K562 (cell line): ENCODE results near the gene UPF1. TPM values are rescaled to one million over a fixed set of nuclear protein-coding genes. Genes with fewer than 3 reads are reported as not detected.

Experiments used
- ATAC-seq: fragments of 200-7000 bp; cut with Tn5 transposase; 3 replicates; pipeline ENCODE4 v1.9.1; 2020; ENCODE audit warnings: moderate library complexity
- BruUV-seq: library from RNA; stranded (reverse); fragments of 400-500 nt; replicated peaks from 2 replicates; lab custom pipeline; 2021; lab: Mats Ljungman, UMichigan
- CTCF ChIA-PET: fragments of 300-600 bp; formaldehyde crosslinking; extraction: SDS; loops from one replicate; lab custom pipeline; 2021; ENCODE audit warnings: low intra/inter-chr PET ratio; lab: Yijun Ruan, JAX
- POLR2A ChIA-PET: fragments of 300-600, 350-650 bp; sonication (Branson Sonifier 250); formaldehyde crosslinking; extraction: SDS; loops from one replicate; lab custom pipeline; 2021; ENCODE audit warnings: antibody characterized with exemption, inconsistent platforms; lab: Yijun Ruan, JAX
- DNase-seq, 4 experiments: peaks; one replicate each; pipeline versions ENCODE4 v3.0.0 to v3.0.0-alpha.2; 2011 to 2018; ENCODE audit warnings: low spot score in 3 of 4, mixed read lengths in 3 of 4; ENCODE audit errors: extremely low read depth in 1 of 4
- FAIRE-seq: peaks from 2 replicates; lab custom pipeline; 2011; peaks lifted over from hg19 to GRCh38; lab: Jason Lieb, UNC
- H2AFZ ChIP-seq: 2 replicates; pipeline ENCODE4 v1.6.0; 2011; ENCODE audit warnings: low read depth, low read length, control low read depth, inconsistent platforms
- H3K27ac ChIP-seq: fragments of 200-600 bp; 3 replicates; pipeline ENCODE4 v1.8.0; 2011; ENCODE audit warnings: low read depth, mild to moderate bottlenecking, control low read depth, inconsistent platforms, low read length, moderate library complexity, mixed read lengths; ENCODE audit errors: extremely low read depth
- H3K27me3 ChIP-seq, 2 experiments: fragments of 300-600 bp in 1 of 2; 2 replicates in 1 of 2; 3 replicates in 1 of 2; pipeline versions ENCODE4 v1.6.0 to v1.8.0; 2011; ENCODE audit warnings: inconsistent platforms in 2 of 2, low read length in 2 of 2, mild to moderate bottlenecking in 1 of 2, mixed read lengths in 1 of 2, moderate library complexity in 1 of 2; ENCODE audit not compliant: control insufficient read depth in 2 of 2, insufficient read depth in 2 of 2
- H3K36me3 ChIP-seq: fragments of 300-600 bp; 3 replicates; pipeline ENCODE4 v1.8.0; 2011; ENCODE audit warnings: mild to moderate bottlenecking, low read length, inconsistent platforms; ENCODE audit not compliant: control insufficient read depth, insufficient read depth
- H3K4me1 ChIP-seq, 2 experiments: fragments of 200-600 bp in 1 of 2; replicated peaks in 1 of 2; 2 replicates in 1 of 2; 3 replicates in 1 of 2; pipeline versions ENCODE4 v1.5.1 to v1.8.0; 2011; ENCODE audit warnings: inconsistent platforms in 2 of 2, low read length in 2 of 2, mild to moderate bottlenecking in 1 of 2, mixed read lengths in 1 of 2, moderate library complexity in 1 of 2; ENCODE audit not compliant: control insufficient read depth in 2 of 2, insufficient read depth in 2 of 2
- H3K4me2 ChIP-seq: 2 replicates; pipeline ENCODE4 v1.6.1; 2011; ENCODE audit warnings: low read length, control low read depth, inconsistent platforms, mixed read lengths; ENCODE audit not compliant: insufficient read depth
- H3K4me3 ChIP-seq: fragments of 200-600 bp; sonication (generic), shearing (Covaris generic); 2 replicates; pipeline ENCODE4 v1.5.1; 2016; ENCODE audit warnings: control low read depth, inconsistent platforms
- H3K79me2 ChIP-seq: fragments of 200-600 bp; 3 replicates; pipeline ENCODE4 v1.8.0; 2011; ENCODE audit warnings: low read length, inconsistent platforms; ENCODE audit not compliant: control insufficient read depth, insufficient read depth
- H3K9ac ChIP-seq, 2 experiments: 2 replicates each; pipeline versions ENCODE4 v1.6.0 to v1.6.1; 2011; ENCODE audit warnings: low read depth in 2 of 2, low read length in 2 of 2, control low read depth in 1 of 2, inconsistent platforms in 1 of 2, mild to moderate bottlenecking in 1 of 2, mixed read lengths in 1 of 2; ENCODE audit not compliant: insufficient read depth in 1 of 2
- H3K9me1 ChIP-seq: one replicate; pipeline ENCODE4 v1.6.0; 2011; ENCODE audit warnings: inconsistent platforms, mild to moderate bottlenecking, low read length, moderate library complexity; ENCODE audit not compliant: control insufficient read depth, insufficient read depth
- H3K9me3 ChIP-seq: replicated peaks from 2 replicates; pipeline ENCODE4 v1.5.1; 2011; ENCODE audit warnings: low read depth, low read length, inconsistent platforms; ENCODE audit not compliant: control insufficient read depth, insufficient read depth
- H4K20me1 ChIP-seq: replicated peaks from 2 replicates; pipeline ENCODE4 v1.6.1; 2011; ENCODE audit warnings: low read length, inconsistent platforms, mixed read lengths; ENCODE audit not compliant: control insufficient read depth, insufficient read depth
- BRD9 ChIP-seq: fragments of 450-650 bp; IDR thresholded peaks from 2 replicates; pipeline ENCODE4 v1.6.1; 2018; ENCODE audit warnings: low read depth; ENCODE audit not compliant: partially characterized antibody
- E2F5 ChIP-seq: sonication (generic); formaldehyde crosslinking; IDR thresholded peaks from 2 replicates; pipeline ENCODE4 v1.8.0; 2022; ENCODE audit warnings: mild to moderate bottlenecking, missing genetic modification reagents
- FOS ChIP-seq: IDR thresholded peaks from 3 replicates; pipeline ENCODE4 v1.6.1; 2011; ENCODE audit not compliant: insufficient read length; ENCODE audit errors: extremely low read depth
- HDAC2 ChIP-seq: fragments of 450-650 bp; IDR thresholded peaks from 2 replicates; pipeline ENCODE4 v1.6.1; 2016; ENCODE audit warnings: mild to moderate bottlenecking
- HMGN3 ChIP-seq: IDR thresholded peaks from 2 replicates; pipeline ENCODE4 v1.6.1; 2011; ENCODE audit warnings: borderline replicate concordance, low read depth, mild to moderate bottlenecking, mixed read lengths, low read length; ENCODE audit not compliant: insufficient read length; ENCODE audit errors: extremely low read depth
- MAZ ChIP-seq, 2 experiments: fragments of 450-650 bp in 1 of 2; sonication (generic) in 1 of 2; formaldehyde crosslinking; IDR thresholded peaks in 1 of 2; conservative IDR thresholded peaks in 1 of 2; 2 replicates each; pipeline versions ENCODE4 v1.4.0 to v1.5.0; 2020; ENCODE audit warnings: mild to moderate bottlenecking in 1 of 2, missing genetic modification reagents in 1 of 2
- SP1 ChIP-seq: sonication (generic); formaldehyde crosslinking; IDR thresholded peaks from 2 replicates; pipeline ENCODE4 v1.8.1; 2022; ENCODE audit warnings: mild to moderate bottlenecking, missing genetic modification reagents
- SRSF1 ChIP-seq: fragments of 200-400 bp; formaldehyde crosslinking; IDR thresholded peaks from 2 replicates; pipeline ENCODE4 v1.6.1; 2017; ENCODE audit warnings: mild to moderate bottlenecking, low read depth, low read length, moderate library complexity
- ZBTB40 ChIP-seq, 2 experiments: fragments of 450-650 bp in 1 of 2; sonication (generic) in 1 of 2; formaldehyde crosslinking in 1 of 2; IDR thresholded peaks; 2 replicates each; pipeline versions ENCODE4 v1.7.1 to v1.9.0; 2016 to 2022; ENCODE audit warnings: inconsistent platforms in 1 of 2, mild to moderate bottlenecking in 1 of 2, missing genetic modification reagents in 1 of 2
- WGBS: fragments of 100-300 bp; shearing (Covaris generic); methylation state at CpG from one replicate; pipeline ENCODE4 v1.1.6; 2016; ENCODE audit warnings: low coverage, mixed read lengths; ENCODE audit not compliant: insufficient coverage; ENCODE audit errors: missing lambda C conversion rate; 5-methylcytosine and 5-hydroxymethylcytosine counted together
- in situ Hi-C: fragments of 300-500 bp; cut with MboI; formaldehyde crosslinking; loops from 4 replicates; pipeline ENCODE4 v1.15.0; 2018; ENCODE audit warnings: inconsistent platforms, mixed read lengths
- intact Hi-C: fragments of 100-400 bp; cut with micrococcal nuclease; formaldehyde crosslinking; loops from 2 replicates; pipeline ENCODE4 v1.14.2; 2022
- polyA plus RNA-seq, 8 experiments: library from polyadenylated mRNA; depleted of rRNA in 4 of 8; stranded (reverse) in 5 of 8; unstranded in 3 of 8; fragments of >200 nt; fragmentation: Nextera tagmentation in 2 of 8; fragmentation: Illumina TruSeq in 1 of 8; extraction: Ambion mirVana in 2 of 8; extraction: Trizol in 1 of 8; gene quantifications; 2 replicates each; pipeline versions ENCODE4 v1.2.1 to v1.2.3, GENCODE V29; 2011 to 2014; ENCODE audit warnings: inconsistent platforms in 1 of 8, missing spikeins in 1 of 8
- total RNA-seq, 7 experiments: library from RNA; depleted of rRNA in 6 of 7; stranded (reverse); fragments of >200 nt in 6 of 7; fragmentation: Illumina TruSeq in 2 of 7; extraction: Trizol in 2 of 7; gene quantifications; 2 replicates each; pipeline versions ENCODE4 v1.2.1 to v1.2.3, GENCODE V29; 2011 to 2021; ENCODE audit warnings: low replicate concordance in 1 of 7

The UPF1 gene
- total and polyA plus RNA-seq, 9 of the 15 experiments (the other 6 are each of a cell fraction or from before 2014, with no cell fraction given): 0.34 to 103 (median 27.9) TPM

- no peaks in the 10 kb centered on the region for H3K36me3 ChIP-seq
- peaks cover 15% of the 10 kb centered on the region; the same call in 1 of the 2 replicates for H4K20me1 ChIP-seq
- ATAC-seq (peak; percentile 94), FAIRE-seq (peak; percentile 81), DNase-seq (peak; percentile 94 to 100 (median 100))
- in situ Hi-C loops (no loop called here), intact Hi-C loops (no loop called here)
- ChIA-PET CTCF (no interaction called here), POLR2A (interaction anchor here (0.5 to 0.7 kb wide), 2 partner anchors 39 to 94 kb away, joined by 3 read pairs; no protein-coding TSS in a partner anchor)
- H3K9ac ChIP-seq: peak overlapping the region; percentile 32 to 88; a peak in 3 of 4 replicates
- no peaks in the 10 kb centered on the region for H3K9me1 ChIP-seq
- H3K4me3 ChIP-seq: peak overlapping the region; percentile 33
- 3% methylated on average over 37 of the region's 65 CpGs for WGBS
- no peak overlapping the region for H3K27ac ChIP-seq
- H3K27me3 ChIP-seq: peaks cover 15 to 58% of the 10 kb centered on the region in 2 experiments; a peak in 4 of 5 replicates
- no TSS peak for BruUV-seq
- H2AFZ ChIP-seq: peak overlapping the region; percentile 91
- peak overlapping the region; percentile 93 for H3K4me2 ChIP-seq
- H3K79me2 ChIP-seq: no peaks in the 10 kb centered on the region
- H3K9me3 ChIP-seq: no peaks in the 10 kb centered on the region
- H3K4me1 ChIP-seq: peaks cover 8 to 81% of the 10 kb centered on the region in 2 experiments; a peak in 3 of 5 replicates
- TF ChIP-seq E2F5 (peak; percentile 74; the same call in 1 of the 2 replicates), HMGN3 (peak; percentile 53), MAZ (CRISPR knock-in tag; conservative IDR thresholded peaks at IDR 0.05 in 1 of 2, IDR thresholded peaks at IDR 0.05 in 1 of 2) (peak; percentile 20 to 45; a peak in 1 of 4 replicates), HDAC2 (0 out of 2 replicates have a peak, but pooled peaks have one; percentile 18), SP1 (peak; percentile 59), BRD9 (no peak), SRSF1 (no peak), FOS (no peak), ZBTB40 (IDR thresholded peaks at IDR 0.05) (0 out of 2 replicates have a peak, but pooled peaks have one; percentile 19), ZBTB40 (CRISPR knock-in tag; IDR thresholded peaks at IDR 0.05) (no peak)
Measured at GRCh38 chr19:18785179-18786124, 46.3 kb upstream of the UPF1 start.
